Activated naive CD4-positive, alpha-beta T cell treated with anti-CD3 and anti-CD28 coated beads, Interleukin-2, amount 50 U/mL, for 72 hours (primary cell): Measurements from ENCODE around the gene BCL2A1. TPM values are rescaled to one million over a fixed set of nuclear protein-coding genes. Genes with fewer than 3 reads are reported as not detected.
A peak's percentile ranks its signal among the peaks of the same experiment; 100 is the strongest.

Source experiments
- ATAC-seq, 2 donors: fragments of 150-1000 bp; cut with Tn5 transposase; 2 replicates each; pipeline ENCODE4 v1.10.0; 2021; ENCODE audit warnings: mild to moderate bottlenecking in 2 of 2, moderate library complexity in 2 of 2
- DNase-seq, 2 donors: peaks; one replicate each; pipeline ENCODE4 v3.0.0; 2021 to 2022; ENCODE audit warnings: low spot score in 2 of 2
- H3K27ac Mint-ChIP-seq, 2 donors: one replicate each; pipeline ENCODE4 v1.8.0; 2022; ENCODE audit warnings: mild to moderate bottlenecking in 2 of 2, mixed read lengths in 2 of 2
- H3K36me3 Mint-ChIP-seq, 2 donors: one replicate each; pipeline ENCODE4 v1.8.0; 2022; ENCODE audit warnings: mixed read lengths in 2 of 2
- H3K9me3 Mint-ChIP-seq, 2 donors: one replicate each; pipeline ENCODE4 v1.8.0; 2022; ENCODE audit warnings: mixed read lengths in 2 of 2
- total RNA-seq, 2 donors: library from RNA; stranded (reverse); gene quantifications; one replicate each; pipeline ENCODE4 v1.2.3, GENCODE V29; 2022

The BCL2A1 gene
- total RNA-seq, 2 donors from 2014 or later: 50.4 to 79.8 TPM

DNA sequence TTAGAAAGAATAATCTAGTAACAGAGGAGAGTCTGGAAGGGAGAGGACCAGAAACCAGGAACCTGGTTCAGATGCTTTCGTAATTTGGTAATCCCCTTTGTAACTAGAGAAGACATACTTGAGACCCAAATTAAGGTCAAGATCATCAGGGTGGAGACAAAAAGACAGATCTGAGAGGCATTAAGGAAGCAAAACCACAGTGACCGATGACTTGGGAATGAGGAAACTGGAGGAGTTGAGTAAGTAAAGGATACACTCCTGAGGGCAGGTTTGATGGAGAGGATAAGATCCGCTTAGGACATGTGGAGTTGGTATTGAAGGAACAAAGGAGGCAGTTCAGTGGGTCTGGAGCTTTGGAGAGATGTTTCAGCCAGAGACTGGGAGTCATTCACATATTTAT lies 23.6 kb upstream of the BCL2A1 start:
- Mint-ChIP-seq H3K36me3 (no peaks in the 10 kb centered on the region), H3K9me3 (no peaks in the 10 kb centered on the region), H3K27ac (no peak overlapping the region)
- no peak for ATAC-seq
- no peak for DNase-seq

GRCh38 chr15:79991826-79992225 lies 20.8 kb upstream of the BCL2A1 start:
- Mint-ChIP-seq H3K27ac (peak overlapping the region in 1 of 2 donors; percentile 54), H3K36me3 (no peaks in the 10 kb centered on the region), H3K9me3 (no peaks in the 10 kb centered on the region)
- no peak for DNase-seq
- no peak for ATAC-seq

DNA sequence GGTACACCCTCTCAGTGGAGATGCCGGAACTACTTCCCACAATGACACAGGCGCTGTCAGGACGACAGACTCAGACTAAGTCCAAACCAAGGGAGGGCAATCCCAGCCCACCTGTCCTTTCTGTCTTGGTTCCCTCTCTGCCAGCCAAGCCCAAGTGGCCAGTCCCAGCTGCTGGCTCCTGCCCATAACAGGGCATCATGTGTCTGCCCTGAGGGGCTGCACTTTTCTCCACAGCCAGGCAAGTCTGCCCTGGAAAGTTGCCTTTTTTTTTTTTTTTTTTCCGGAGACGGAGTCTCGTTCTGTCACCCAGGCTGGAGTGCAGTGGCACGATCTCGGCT lies 20.0 kb upstream of the BCL2A1 start:
- Mint-ChIP-seq H3K27ac (no peak overlapping the region), H3K36me3 (no peaks in the 10 kb centered on the region), H3K9me3 (no peaks in the 10 kb centered on the region)
- DNase-seq: no peak
- no peak for ATAC-seq

DNA sequence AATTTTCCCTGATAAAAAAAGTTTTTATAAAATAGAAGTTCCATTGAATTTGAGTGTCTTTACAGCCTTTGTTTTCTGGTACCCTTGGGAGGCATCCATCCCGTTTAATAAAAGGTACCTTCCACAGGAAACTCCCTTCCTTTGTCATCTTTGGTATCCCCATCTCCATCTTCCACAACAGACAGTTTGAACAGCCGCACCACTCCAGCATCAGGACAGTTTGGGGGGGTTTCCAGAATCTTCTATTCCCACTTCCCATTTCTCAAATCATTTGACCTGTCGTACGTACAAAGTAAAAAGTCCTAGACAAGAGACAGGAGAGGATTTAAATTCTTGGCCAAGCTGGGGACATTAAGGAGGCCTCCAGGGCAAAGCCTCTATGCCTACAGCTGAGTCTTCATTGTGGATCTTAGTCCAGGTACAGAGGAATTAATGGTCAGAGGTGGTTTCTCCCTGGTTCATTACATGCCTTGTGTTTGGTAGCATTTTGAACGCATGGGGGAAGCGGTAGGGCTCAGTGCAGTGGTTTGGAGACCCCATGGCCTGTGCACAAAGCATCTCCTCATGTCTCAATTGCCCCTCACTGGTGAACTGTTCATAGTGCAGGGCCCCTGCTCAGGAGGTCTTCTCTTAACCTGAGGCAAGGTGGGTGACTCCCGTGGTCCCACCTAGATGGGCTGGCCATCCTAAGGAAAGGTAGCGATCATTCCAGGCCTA lies 19.4 kb upstream of the BCL2A1 start:
- ATAC-seq (no peak), DNase-seq (no peak)
- no peaks in the 10 kb centered on the region for H3K36me3 Mint-ChIP-seq
- H3K9me3 Mint-ChIP-seq: no peaks in the 10 kb centered on the region
- no peak overlapping the region for H3K27ac Mint-ChIP-seq

GRCh38 chr15:79989682-79990081 lies 18.7 kb upstream of the BCL2A1 start:
- DNase-seq: no peak
- no peaks in the 10 kb centered on the region for H3K36me3 Mint-ChIP-seq
- ATAC-seq: no peak
- H3K27ac Mint-ChIP-seq: no peak overlapping the region
- H3K9me3 Mint-ChIP-seq: no peaks in the 10 kb centered on the region

DNA sequence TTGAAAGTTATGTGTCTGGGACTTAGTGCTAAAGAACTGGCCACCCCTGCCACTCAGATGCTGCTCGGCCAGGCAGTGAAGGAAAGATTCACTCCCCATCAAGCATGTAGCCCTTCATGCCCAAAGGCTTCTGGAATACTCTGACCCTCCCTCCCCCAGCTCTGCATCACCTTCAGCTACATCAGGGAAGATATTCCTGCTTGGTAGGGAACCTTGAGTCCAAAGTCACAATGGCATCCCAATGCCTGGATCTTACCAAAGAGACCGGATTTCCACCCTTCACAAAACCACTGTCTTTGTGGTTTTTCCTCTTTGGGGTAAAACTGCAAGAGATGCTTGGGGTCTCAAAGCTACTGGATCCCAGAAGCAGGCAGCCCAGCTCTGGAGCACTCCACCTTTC lies 18.2 kb upstream of the BCL2A1 start:
- no peaks in the 10 kb centered on the region for H3K9me3 Mint-ChIP-seq
- no peak for DNase-seq
- H3K36me3 Mint-ChIP-seq: no peaks in the 10 kb centered on the region
- no peak overlapping the region for H3K27ac Mint-ChIP-seq
- no peak for ATAC-seq

DNA sequence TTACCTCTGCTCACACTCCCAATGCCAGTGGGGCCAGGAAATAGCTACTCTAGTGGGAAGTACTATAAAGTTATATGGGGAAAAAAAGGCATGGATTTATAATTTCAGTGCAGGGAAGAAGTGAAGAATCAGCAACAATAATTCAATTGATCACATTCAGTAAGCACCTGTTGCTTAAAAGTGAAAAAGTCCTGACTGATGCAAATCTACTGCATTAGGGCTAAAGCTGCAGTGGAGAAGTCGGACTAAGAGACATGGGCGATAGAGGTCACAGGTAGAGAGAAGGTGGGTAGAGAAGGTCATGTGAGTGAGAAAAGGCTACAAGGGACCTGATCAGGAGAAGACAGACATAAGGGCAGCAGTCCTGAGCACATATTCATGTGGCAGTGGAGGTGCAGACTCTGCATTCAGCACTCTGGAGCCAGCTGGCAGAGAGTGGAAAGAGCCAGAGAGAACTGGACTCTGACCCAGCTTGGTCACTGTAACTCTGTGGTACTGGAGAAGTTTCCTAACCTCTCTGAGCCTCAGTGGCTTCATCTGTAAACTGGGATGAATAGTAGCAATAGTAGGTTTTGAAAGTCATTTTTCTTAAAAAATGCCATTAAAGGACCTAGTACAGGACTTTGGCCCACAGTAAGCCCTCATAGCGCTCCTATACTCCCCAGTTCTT lies 17.6 kb upstream of the BCL2A1 start:
- DNase-seq: no peak
- Mint-ChIP-seq H3K36me3 (no peaks in the 10 kb centered on the region), H3K27ac (no peak overlapping the region), H3K9me3 (no peaks in the 10 kb centered on the region)
- no peak for ATAC-seq

- H3K27ac Mint-ChIP-seq: no peak overlapping the region
- no peak for ATAC-seq
- no peak for DNase-seq
- H3K9me3 Mint-ChIP-seq: no peaks in the 10 kb centered on the region
- no peaks in the 10 kb centered on the region for H3K36me3 Mint-ChIP-seq
These were observed 17.0 kb upstream of the BCL2A1 start for GRCh38 chr15:79987969-79988368.

GRCh38 chr15:79987569-79987955 lies 16.6 kb upstream of the BCL2A1 start:
- H3K9me3 Mint-ChIP-seq: no peaks in the 10 kb centered on the region
- H3K27ac Mint-ChIP-seq: no peak overlapping the region
- no peak for ATAC-seq
- H3K36me3 Mint-ChIP-seq: no peaks in the 10 kb centered on the region
- no peak for DNase-seq

- Mint-ChIP-seq H3K9me3 (no peaks in the 10 kb centered on the region), H3K27ac (no peak overlapping the region), H3K36me3 (no peaks in the 10 kb centered on the region)
- no peak for ATAC-seq
- DNase-seq: no peak
These were observed 10.9 kb upstream of the BCL2A1 start for GRCh38 chr15:79981831-79982455.

DNA sequence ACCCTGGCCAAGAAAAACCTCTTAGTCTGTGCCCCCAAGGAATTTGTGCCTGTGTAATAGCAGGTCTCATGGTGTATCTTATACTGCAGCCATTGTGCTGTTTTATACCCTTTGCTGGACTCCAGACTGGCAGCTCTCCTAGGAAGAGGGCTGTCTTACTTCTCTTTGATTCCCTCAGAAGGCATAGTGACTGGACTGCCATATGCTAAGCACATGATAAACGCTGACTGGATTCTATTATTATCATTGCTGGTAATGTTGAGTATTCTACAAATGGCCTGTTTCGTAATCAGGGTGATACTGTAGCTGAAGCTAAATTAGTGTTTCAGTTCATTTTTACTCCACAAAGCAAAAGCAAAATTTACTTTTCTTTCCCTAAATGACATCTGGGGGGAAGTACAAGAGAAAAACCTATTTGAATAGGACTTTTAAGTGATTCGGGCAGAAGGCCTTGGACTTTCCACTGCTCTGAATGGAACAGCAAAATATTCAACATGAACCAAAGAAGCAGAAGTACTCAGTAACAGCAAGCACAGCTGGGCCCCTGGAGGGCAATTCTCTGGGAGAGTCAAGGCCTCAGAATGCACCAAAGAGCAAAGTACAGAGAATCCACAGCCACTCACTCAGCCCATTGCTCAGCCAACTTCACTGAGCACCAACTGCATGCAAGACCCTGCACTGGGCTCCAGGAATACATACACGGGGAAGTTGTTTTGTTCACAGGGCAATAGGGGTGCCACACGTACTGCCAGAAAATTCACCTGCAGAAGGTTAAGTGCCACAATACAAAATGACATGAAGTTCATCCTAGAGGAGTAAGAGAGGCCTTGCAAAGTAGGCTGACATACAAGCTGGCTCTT lies 7.9 kb upstream of the BCL2A1 start:
- peak overlapping the region; percentile 63 to 66 for H3K27ac Mint-ChIP-seq
- peaks cover 0 to 8% of the 10 kb centered on the region in 2 donors for H3K36me3 Mint-ChIP-seq
- H3K9me3 Mint-ChIP-seq: no peaks in the 10 kb centered on the region
- ATAC-seq: peak; percentile 75 to 81
- DNase-seq: no peak

DNA sequence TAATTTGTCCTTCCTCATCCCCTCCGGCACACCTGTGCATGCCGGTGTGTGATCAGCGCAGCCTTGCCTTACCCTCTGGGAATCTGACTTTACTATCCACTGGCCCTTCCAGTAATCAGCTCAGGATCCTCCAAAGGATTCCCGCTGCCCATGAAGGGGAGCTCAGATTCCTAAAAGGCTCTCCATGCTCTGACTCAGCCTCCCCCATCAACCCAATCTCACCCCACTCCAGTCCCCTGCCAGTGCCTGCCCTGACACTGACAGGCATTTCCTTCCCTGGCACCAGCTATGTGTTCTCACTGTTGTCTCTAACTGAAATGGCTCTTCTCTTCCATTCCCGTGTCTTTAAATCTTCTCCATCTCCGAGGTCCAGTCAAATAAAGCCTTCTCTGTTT lies 7.3 kb upstream of the BCL2A1 start:
- Mint-ChIP-seq H3K9me3 (no peaks in the 10 kb centered on the region), H3K27ac (peak overlapping the region; percentile 50 to 63), H3K36me3 (peaks cover 0 to 8% of the 10 kb centered on the region in 2 donors)
- DNase-seq (no peak), ATAC-seq (no peak)

GRCh38 chr15:79977431-79978054 lies 6.5 kb upstream of the BCL2A1 start:
- no peak for DNase-seq
- ATAC-seq: no peak
- Mint-ChIP-seq H3K36me3 (peaks cover 0 to 8% of the 10 kb centered on the region in 2 donors), H3K9me3 (no peaks in the 10 kb centered on the region), H3K27ac (peak overlapping the region in 1 of 2 donors; percentile 63)

DNA sequence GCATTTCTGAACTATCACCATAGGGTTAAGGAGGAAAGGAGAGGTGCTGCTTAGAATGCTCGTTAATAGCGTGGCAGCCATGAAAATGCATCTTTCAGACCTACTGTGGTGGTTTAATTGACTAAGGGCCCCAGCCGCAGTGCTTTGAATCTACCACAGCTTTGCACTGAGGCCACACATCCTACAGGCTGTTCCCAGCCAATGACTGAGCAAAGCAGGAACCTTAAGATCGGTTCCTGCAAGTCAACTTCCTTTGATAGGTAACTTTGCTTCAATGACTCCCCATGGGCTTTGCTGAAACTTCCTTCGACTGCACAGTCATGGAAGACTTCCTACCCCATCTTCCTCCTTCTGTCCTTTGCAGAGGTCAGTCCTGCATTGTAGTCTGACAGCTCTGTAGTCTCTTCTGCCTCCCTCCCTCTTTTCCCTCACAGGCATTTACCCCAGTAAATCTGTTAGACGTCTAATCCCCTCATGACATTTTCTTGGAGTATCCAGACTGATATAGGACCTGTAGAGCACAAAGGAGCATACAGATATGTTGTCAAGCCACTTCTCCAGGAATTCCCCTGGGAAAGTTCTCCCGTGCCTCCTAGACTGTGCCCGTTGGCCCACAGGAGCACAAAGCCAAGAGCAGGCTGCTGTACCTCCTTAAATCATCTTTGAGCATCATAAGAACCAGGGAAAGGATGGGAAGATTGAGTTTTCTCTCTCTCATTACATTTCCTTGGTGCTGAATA lies 2.6 kb upstream of the BCL2A1 start:
- ATAC-seq (peak; percentile 55 to 56), DNase-seq (peak; percentile 49 to 64)
- Mint-ChIP-seq H3K36me3 (peaks cover 18 to 23% of the 10 kb centered on the region in 2 donors), H3K9me3 (peaks cover 3 to 6% of the 10 kb centered on the region in 2 donors), H3K27ac (peak overlapping the region in 1 of 2 donors; percentile 83)

GRCh38 chr15:79972863-79973262 lies 1.9 kb upstream of the BCL2A1 start:
- no peak for DNase-seq
- peaks cover 25 to 30% of the 10 kb centered on the region in 2 donors for H3K36me3 Mint-ChIP-seq
- peaks cover 3 to 6% of the 10 kb centered on the region in 2 donors for H3K9me3 Mint-ChIP-seq
- peak overlapping the region; percentile 14 to 83 for H3K27ac Mint-ChIP-seq
- no peak for ATAC-seq

DNA sequence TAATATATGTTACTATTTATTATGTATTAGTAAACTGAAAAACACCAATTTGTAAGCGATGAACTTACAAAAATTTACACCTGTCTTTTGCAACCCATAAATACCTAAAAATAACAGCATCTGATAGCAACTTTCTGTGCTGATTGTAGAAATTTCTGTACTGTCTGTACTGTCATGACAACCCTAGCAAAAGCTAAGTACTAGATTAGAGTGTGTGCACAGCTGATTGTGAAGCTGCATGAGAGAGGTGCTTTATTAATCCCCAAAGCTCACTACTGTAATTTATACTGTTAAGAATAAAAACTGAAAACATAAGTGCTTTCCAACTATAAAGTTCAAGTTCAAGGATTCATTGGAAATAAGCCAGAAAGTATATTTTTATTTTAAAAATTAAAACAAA lies 815 bp downstream of the BCL2A1 start:
- H3K9me3 Mint-ChIP-seq: peaks cover 3 to 6% of the 10 kb centered on the region in 2 donors
- peaks cover 28 to 41% of the 10 kb centered on the region in 2 donors for H3K36me3 Mint-ChIP-seq
- ATAC-seq (no peak), DNase-seq (no peak)
- H3K27ac Mint-ChIP-seq: peak overlapping the region; percentile 96 to 97
